Ishikawa (cell line): ENCODE data around the gene SNIP1.

Experiments used
- CEBPB ChIP-seq: IDR thresholded peaks from 2 replicates; pipeline ENCODE4 v1.6.1; 2012
- CREB1 ChIP-seq: IDR thresholded peaks from 2 replicates; pipeline ENCODE4 v1.6.1; 2012; ENCODE audit warnings: low read depth
- EGR1 ChIP-seq: IDR thresholded peaks from 2 replicates; pipeline ENCODE4 v1.6.1; 2012
- EP300 ChIP-seq: IDR thresholded peaks from 2 replicates; pipeline ENCODE4 v1.6.1; 2012; ENCODE audit warnings: borderline replicate concordance
- FOXM1 ChIP-seq: IDR thresholded peaks from 2 replicates; pipeline ENCODE4 v1.6.1; 2012; ENCODE audit warnings: low read depth, borderline replicate concordance
- NFIC ChIP-seq: IDR thresholded peaks from 2 replicates; pipeline ENCODE4 v1.6.1; 2012
- RAD21 ChIP-seq: IDR thresholded peaks from 2 replicates; pipeline ENCODE4 v1.6.1; 2012; ENCODE audit warnings: low read depth
- TAF1 ChIP-seq: IDR thresholded peaks from 2 replicates; pipeline ENCODE4 v1.6.1; 2012; ENCODE audit warnings: low read depth, mild to moderate bottlenecking
- TCF12 ChIP-seq: IDR thresholded peaks from 2 replicates; pipeline ENCODE4 v1.6.1; 2012; ENCODE audit warnings: low read depth
- TEAD4 ChIP-seq: IDR thresholded peaks from 2 replicates; pipeline ENCODE4 v1.6.1; 2012
- YY1 ChIP-seq: IDR thresholded peaks from 2 replicates; pipeline ENCODE4 v1.6.1; 2012; ENCODE audit warnings: low read depth
- ZBTB7A ChIP-seq: IDR thresholded peaks from 2 replicates; pipeline ENCODE4 v1.6.1; 2012; ENCODE audit warnings: low read depth
- TF ChIP-seq, protein P1 (sequence below): IDR thresholded peaks from 2 replicates; pipeline ENCODE4 v1.6.1; 2012
- TF ChIP-seq, protein P2 (sequence below): IDR thresholded peaks from 2 replicates; pipeline ENCODE4 v1.6.1; 2012
- TF ChIP-seq, protein P3 (sequence below): IDR thresholded peaks from 2 replicates; pipeline ENCODE4 v1.6.1; 2012; ENCODE audit warnings: low read depth, mild to moderate bottlenecking

Gene SNIP1

DNA sequence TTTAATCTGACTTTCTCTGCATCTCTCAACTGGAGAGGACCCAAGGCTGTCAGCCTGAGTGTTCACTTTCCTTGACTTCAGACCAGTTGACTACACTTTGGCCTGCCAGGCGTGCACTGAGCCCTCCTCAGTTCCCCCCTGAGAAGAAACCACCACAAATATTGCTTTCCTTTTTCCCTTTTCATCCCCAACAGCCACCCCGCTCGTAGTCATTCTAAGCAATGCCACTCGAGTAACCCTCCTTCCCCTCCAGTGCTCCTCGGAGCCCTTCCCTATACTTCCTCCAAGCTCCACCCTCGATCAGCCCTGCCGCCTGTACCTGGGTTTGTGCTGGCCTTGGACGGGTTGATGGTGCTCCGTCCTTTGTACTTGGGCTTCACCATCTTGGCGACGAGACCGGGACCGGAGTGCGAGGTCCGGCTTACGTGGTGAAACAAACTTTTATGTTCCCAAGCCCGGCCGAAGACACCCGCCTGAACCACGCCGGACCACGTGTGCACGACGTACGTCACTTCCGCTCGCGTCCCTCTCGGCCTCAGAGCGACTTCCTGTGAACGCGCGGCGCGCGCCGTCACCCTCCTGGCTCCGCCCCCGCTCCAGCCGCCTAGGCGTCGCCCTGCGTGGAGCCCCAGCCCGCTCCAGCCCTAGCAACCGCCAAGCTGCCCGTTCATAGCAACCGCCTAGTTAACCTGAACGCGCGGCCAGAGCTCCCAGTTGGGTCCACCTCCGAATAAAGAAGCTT lies 41.5 kb upstream of the SNIP1 start, which contains the start of gene GNL2:
Gene GNL2, minus strand, starts transcription at position 498 of the 742 bp plus-strand sequence. Its CDS starts 115 bp downstream, at position 383.
- TF ChIP-seq ZBTB7A: no peak
- no peak for TF ChIP-seq CEBPB
- no peak for TF ChIP-seq NFIC
- TF ChIP-seq, protein P1, sequence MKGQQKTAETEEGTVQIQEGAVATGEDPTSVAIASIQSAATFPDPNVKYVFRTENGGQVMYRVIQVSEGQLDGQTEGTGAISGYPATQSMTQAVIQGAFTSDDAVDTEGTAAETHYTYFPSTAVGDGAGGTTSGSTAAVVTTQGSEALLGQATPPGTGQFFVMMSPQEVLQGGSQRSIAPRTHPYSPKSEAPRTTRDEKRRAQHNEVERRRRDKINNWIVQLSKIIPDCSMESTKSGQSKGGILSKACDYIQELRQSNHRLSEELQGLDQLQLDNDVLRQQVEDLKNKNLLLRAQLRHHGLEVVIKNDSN: peak; percentile 97
- peak; percentile 81 for TF ChIP-seq CREB1
- TF ChIP-seq EGR1: peak; percentile 66
- TF ChIP-seq, protein P2, sequence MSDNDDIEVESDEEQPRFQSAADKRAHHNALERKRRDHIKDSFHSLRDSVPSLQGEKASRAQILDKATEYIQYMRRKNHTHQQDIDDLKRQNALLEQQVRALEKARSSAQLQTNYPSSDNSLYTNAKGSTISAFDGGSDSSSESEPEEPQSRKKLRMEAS: peak; percentile 98

DNA sequence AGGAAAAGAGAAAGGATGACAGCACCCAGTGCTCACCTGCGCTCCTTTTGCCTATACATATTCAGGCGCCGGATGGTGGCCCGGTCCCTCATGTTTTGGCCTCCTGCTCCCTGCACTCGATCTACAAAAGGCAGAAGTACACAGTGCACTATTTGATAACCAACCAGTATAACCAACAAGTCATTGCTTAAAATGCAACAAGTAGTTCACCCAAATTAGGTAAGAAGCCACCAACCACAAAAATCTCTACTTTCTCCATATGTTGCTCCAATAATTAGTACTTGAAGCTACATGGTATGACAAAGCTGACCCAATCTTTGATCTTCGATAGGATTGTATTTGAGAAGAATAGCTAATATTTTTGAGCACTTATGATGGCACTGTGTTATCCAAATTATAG lies 39.6 kb upstream of the SNIP1 start:
- TF ChIP-seq FOXM1 (no peak), EP300 (no peak), RAD21 (no peak), NFIC (no peak), TCF12 (no peak), CREB1 (no peak), YY1 (no peak), ZBTB7A (no peak), TEAD4 (no peak), EGR1 (no peak), CEBPB (no peak)
- TF ChIP-seq, protein P2: no peak
- TF ChIP-seq, protein P1: no peak
- TF ChIP-seq, protein P3, sequence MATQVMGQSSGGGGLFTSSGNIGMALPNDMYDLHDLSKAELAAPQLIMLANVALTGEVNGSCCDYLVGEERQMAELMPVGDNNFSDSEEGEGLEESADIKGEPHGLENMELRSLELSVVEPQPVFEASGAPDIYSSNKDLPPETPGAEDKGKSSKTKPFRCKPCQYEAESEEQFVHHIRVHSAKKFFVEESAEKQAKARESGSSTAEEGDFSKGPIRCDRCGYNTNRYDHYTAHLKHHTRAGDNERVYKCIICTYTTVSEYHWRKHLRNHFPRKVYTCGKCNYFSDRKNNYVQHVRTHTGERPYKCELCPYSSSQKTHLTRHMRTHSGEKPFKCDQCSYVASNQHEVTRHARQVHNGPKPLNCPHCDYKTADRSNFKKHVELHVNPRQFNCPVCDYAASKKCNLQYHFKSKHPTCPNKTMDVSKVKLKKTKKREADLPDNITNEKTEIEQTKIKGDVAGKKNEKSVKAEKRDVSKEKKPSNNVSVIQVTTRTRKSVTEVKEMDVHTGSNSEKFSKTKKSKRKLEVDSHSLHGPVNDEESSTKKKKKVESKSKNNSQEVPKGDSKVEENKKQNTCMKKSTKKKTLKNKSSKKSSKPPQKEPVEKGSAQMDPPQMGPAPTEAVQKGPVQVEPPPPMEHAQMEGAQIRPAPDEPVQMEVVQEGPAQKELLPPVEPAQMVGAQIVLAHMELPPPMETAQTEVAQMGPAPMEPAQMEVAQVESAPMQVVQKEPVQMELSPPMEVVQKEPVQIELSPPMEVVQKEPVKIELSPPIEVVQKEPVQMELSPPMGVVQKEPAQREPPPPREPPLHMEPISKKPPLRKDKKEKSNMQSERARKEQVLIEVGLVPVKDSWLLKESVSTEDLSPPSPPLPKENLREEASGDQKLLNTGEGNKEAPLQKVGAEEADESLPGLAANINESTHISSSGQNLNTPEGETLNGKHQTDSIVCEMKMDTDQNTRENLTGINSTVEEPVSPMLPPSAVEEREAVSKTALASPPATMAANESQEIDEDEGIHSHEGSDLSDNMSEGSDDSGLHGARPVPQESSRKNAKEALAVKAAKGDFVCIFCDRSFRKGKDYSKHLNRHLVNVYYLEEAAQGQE: no peak

DNA sequence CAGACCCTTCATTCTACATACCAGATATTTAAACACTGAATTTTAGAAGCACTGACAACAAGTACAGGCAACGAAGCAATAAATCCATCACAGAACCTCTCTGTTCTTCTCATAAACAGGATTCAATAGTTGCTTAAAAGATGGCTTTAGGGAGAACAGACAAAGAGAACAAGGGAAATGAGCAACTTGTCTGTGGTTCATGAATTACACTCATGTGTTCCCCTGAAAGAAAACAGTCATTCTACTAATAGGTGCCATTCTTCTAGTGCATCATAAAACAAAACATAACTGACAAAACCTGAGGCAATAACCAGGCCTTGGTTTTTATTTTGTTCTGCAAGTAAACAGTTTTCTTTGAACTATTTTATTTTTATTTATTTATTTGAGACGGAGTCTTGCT lies 34.8 kb upstream of the SNIP1 start:
- TF ChIP-seq ZBTB7A (no peak), NFIC (no peak), RAD21 (no peak), CREB1 (no peak), CEBPB (no peak), TEAD4 (no peak), TAF1 (no peak), FOXM1 (no peak), YY1 (no peak), EP300 (no peak), TCF12 (no peak), EGR1 (no peak)
- TF ChIP-seq, protein P2: no peak
- TF ChIP-seq, protein P1: no peak
- TF ChIP-seq, protein P3: no peak

DNA sequence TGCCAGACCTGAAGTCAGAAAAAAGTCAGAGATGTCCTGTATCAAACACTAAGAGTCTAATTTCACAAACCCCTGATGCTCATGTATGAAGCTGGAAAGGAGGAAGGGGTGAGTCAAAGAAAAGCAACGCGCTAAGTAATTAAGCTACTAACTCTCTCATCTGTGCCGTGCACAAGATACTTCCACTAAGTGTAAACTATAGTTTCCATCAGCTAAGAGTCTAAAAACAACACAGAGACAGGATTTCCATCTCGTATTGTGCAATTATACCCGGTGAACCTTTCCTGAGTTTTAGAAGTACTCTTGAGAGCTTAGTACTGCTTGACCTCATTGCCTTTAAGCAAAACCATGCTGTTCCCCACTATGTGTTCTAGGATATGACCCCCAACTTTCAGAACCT lies 21.6 kb upstream of the SNIP1 start:
- TF ChIP-seq RAD21 (no peak), ZBTB7A (no peak), FOXM1 (no peak), CEBPB (no peak), EGR1 (no peak), EP300 (no peak), TAF1 (no peak), YY1 (no peak), TCF12 (no peak), NFIC (no peak), TEAD4 (no peak), CREB1 (no peak)
- TF ChIP-seq, protein P1: no peak
- TF ChIP-seq, protein P2: no peak
- TF ChIP-seq, protein P3: no peak
